Medulla oblongata (tissue), 1 donor: ENCODE data around the gene CPNE4.

Source experiments
- DNase-seq: peaks from one replicate; pipeline ENCODE4 v3.0.0-alpha.2; 2015; ENCODE audit errors: extremely low spot score

Gene CPNE4

GRCh38 chr3:131602011-131602779, 432.6 kb downstream of the CPNE4 start:
- no peak for DNase-seq

- DNase-seq = no peak
Measured at GRCh38 chr3:131597816-131598215, 437.0 kb downstream of the CPNE4 start.

- DNase-seq = no peak
Measured at GRCh38 chr3:131596884-131597283, 437.9 kb downstream of the CPNE4 start.

GRCh38 chr3:131591394-131592014, 443.3 kb downstream of the CPNE4 start:
- DNase-seq = no peak

GRCh38 chr3:131586277-131586676, 448.5 kb downstream of the CPNE4 start:
- DNase-seq = no peak

DNA sequence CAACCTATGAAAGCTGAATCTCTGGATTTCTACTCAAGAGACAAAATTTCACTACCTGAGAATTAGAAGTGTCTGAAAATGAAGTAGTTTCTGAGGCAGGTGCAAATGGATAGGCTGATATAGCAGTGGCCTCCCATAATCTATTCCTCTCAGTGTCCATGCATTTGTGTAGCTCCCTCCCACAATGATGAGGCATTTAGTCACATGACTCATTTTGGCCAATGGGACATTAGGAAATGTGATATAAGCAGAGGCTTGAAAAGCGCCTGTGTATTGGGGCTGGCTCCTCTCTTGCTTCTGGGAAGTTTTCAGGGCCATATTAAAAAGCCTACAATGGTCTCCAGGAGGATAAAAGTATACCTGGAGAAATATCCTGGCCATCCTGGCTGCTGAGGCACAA, 452.4 kb downstream of the CPNE4 start:
- no peak for DNase-seq

GRCh38 chr3:131568460-131568859, 466.4 kb downstream of the CPNE4 start:
- DNase-seq = no peak

- no peak for DNase-seq
Measured at GRCh38 chr3:131564812-131565211, 470.0 kb downstream of the CPNE4 start.

- no peak for DNase-seq
Measured at GRCh38 chr3:131561511-131561910, 473.3 kb downstream of the CPNE4 start.

DNA sequence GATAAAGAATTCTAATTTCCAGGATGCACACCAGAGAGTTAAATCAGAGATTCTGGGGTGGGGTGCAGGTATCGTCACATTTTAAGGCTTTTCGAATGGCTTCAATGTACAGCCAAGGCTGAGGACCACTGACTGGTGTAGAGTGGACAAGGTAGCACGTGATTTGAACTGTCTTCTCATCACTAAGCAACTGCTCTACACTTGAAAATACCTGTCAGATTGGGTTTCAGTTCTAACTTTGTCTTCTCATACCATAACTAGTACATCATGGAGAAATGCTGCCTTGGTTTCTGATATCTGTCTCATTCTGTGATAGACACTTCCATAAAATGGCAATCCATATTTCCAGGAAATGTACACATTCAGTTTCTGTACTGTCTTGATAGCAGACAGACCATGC, 474.0 kb downstream of the CPNE4 start:
- no peak for DNase-seq

DNA sequence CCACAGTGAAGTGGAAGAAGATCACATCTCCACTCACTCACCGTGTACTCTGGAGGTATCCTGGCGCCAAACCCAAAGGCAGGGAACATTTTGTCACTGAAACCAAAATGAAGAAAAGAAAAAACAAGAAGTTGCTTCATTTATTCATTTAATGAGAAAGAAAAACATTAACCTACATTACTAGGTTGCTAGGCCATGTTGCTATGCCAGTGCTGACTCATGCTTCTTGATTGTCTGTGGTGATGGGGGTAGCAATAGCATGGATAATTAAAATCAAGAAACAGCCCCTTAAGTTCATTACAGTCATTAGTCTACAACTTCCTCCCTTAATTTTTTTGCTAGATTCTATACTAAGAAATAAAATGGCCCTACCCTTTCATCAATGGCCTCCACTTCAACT, 479.4 kb downstream of the CPNE4 start:
- DNase-seq = no peak

DNA sequence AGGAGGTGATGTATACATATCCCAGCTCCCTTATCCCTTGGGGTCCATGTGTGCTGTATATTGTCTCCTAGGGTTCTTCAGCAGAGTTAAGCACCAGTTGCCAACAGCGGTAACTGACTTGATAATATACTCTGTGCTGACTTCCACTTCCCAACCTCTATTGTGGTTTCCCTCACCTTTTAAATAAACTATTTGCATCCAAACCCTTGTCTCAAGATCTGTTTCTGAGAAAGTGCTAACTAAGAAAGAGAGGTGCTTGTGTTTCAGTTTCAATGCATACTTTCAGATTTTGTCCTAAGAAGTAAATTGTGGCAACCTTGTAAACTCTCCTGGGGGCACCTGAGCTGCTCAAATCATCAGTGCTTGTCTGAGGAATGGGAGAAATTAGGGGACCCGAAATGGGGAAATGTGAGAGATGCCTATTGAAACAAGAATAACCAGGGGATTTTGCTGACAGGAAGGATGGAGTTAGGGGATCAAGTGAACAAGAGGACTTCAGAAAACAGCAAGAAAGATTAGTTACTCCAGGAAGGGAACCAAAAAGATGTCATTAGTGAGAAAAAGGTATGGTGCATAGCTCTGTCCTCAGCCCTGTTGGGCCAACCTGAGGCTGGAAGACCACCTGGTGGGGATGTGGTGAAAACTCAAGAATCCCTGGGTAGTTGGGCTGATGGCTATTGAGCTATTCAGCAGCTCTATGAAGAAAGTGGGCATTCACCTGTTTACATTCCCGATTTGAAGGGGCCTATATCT, 481.1 kb downstream of the CPNE4 start:
- no peak for DNase-seq

DNA sequence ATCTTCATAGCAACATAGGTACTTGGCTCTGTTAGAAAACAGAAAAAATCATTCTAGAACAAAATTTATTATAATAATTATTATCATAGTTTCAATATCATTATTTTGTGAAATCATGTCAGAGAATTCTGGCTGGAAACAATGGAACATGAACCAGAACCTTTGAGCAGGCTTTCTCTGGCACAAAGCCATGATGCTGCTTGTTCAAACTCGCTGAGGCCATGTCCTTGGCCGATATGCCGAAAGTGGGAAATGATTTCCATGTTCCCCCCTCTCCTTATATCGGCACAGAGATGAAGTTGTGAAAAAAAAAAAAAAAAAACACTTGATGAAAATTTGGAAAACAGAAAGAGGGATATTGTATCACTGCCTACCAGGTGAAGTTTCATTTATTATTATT, 483.1 kb downstream of the CPNE4 start:
- DNase-seq = no peak

DNA sequence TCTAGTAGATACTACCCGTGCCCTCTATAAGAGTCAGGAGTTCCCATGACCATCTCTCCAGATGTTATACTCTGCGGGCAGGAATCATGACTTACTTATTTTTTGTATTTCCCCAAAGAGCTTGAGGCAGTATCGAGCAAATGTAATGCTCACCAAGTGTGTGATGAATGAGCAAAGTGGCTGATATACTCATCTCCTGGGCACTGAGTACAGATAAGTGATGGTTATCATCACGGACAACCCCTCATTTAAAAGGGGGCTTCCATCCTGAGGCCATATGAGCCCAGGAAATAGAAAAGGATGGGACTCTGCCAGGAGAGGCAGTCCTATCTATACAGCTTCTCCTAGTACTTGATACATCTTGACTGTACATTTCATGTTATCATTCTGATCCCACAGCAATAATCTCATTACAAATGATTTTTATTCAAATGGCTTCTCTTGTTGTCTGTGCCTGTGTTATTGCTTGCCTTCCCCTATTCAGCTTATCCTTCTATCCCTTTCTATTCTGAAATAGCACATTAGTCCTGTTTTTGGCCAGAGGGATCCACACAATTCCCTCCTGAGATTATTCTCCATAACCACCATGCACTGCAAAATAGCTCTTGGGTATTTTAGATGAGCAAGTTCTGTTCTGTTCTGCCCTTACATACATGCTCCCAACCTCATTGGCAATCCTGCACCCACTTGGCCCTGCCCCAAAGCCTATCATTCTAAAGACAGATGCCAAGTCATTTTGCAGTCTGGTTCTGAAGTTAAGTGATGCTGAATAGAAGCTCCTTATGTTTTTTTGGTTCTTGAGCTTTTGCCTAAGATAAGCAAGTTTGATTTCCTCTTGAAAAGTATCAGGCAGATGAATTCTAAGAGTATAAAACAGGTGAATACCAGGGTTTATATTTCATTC, 484.0 kb downstream of the CPNE4 start:
- no peak for DNase-seq

DNA sequence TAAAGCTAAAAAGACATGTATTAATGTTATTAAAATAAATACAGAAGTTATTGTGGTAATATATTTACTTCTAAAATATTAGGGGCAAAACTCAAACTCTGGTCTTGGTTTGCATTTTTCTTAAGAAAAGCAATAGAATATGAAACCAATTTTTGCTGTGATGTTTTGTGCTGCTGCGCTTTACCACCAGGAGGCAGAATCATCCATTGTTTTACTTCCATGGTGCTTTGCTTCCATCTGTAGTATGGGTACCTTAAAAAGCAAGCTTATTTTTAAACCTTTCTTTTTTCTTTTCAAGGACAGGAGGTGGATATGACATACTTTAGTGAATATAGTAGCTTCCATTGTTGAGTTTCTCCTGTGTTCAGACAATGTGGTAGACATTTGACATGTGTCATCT, 485.5 kb downstream of the CPNE4 start:
- no peak for DNase-seq

- no peak for DNase-seq
Measured at GRCh38 chr3:131547585-131547984, 487.2 kb downstream of the CPNE4 start.

DNA sequence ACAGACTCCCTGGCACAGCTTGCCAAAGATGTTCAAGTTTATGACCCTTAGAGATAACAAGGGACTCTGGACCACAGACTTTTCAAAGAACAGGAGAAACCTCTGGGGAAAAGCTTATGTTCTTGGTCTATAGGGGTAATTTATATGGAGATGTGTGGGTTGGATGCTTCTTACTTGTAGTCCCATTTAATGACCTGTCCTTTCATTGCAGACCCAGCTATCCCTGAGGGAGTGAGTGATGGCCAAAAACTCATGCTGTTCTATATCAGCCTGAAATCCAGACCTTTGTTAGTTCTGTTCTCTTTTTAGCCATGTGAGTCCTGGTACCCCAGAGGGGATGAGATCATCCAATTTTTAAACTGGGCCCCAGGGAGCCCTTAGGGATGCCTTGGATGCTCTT, 488.4 kb downstream of the CPNE4 start:
- DNase-seq = no peak

DNA sequence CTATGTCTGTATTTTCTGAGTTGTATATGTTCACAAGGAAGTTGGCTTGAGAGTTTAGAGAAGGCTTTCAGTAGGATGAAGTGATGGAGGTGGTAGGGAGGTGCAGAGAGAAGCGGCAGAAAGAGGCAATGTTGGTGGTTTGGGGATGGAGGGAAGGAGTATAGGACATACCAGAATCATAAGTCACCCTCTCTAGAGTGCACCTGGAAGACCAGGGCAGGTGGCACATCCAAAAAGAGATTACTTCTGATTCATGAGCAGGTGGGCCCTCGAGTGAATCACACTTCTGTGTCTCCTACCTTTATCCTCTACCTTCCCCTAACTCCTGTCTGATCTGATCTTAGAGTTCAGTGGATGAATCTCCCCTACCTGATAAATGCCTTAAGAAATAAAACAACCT, 490.3 kb downstream of the CPNE4 start:
- DNase-seq = no peak

DNA sequence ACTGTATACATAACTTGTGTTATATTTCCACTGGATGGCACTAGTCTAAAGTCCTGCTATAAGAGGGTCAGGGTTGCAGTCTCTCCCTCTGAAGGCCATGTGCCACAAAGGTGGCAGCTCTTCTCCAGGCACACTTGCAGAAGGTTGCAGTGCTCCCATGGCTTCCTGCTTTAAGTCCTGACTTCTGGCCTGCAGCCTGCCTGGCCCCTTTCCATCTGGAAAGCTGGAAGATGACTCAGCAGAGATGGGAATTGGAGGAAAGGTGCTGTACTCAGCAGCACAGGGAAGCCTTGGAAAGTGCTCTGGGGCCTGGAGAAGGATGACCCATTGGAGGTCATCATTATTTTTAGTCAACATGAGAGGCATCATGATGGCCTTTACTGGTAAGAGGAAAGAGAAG, 491.1 kb downstream of the CPNE4 start:
- DNase-seq = peak; percentile 42

DNA sequence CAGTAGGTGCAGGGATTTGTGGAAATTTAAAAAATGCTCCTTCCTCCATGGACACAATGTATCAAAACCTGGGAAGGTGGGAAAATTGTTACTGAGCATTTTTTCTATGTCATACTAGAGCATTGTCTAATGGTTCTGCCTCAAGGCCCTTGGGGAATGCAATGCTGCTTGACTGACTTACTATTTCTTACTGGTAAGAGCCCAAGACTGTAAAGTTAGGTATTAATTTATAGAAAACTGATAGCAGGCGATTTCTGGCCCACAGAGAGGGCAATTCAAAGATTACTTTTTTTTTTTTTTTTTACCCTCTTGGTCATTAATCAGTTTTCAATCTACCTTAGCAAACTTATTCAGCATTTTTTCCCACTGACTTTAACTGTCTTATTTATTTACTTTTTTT, 493.5 kb downstream of the CPNE4 start:
- no peak for DNase-seq

DNA sequence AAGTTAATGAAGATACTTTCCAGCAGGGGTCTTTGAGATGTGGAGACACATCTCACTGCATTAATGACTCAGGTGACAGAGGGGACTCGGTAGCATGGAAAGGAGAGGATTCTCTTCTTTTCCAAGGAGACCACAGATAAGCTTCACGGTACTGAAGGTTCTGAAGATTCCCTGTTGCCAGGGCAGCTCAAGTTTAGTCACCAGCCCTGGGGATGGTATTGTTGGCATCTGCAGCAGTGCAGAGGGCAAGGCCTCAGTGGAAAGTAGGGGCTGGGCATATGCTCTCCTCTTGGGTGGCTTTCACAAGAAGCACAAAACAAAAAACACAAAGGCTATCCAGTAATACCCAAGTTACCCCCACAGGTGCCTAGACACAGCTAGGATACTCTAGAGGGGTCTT, 494.0 kb downstream of the CPNE4 start:
- no peak for DNase-seq

- no peak for DNase-seq
Measured at GRCh38 chr3:131540143-131540542, 494.7 kb downstream of the CPNE4 start.
